MM.1S (cell line): ENCODE results near the gene EXOSC9.

Experiments
- DNase-seq: peaks from one replicate; pipeline ENCODE4 v3.0.0-alpha.2; 2015
- H2AFZ ChIP-seq: fragments of 300-600 bp; sonication (generic); 2 replicates; pipeline ENCODE4 v1.6.0; 2016; ENCODE audit warnings: antibody characterized with exemption, low read length
- H3F3A ChIP-seq: fragments of 300-600 bp; sonication (generic); 2 replicates; pipeline ENCODE4 v1.6.1; 2016; ENCODE audit warnings: mild to moderate bottlenecking, antibody characterized with exemption, low read length, moderate library complexity, mixed read lengths; ENCODE audit not compliant: insufficient read depth
- H3K27ac ChIP-seq: fragments of 300-600 bp; sonication (generic); 2 replicates; pipeline ENCODE4 v1.5.1; 2016; ENCODE audit warnings: mild to moderate bottlenecking, low read length
- H3K27me3 ChIP-seq: fragments of 300-600 bp; sonication (generic); replicated peaks from 2 replicates; pipeline ENCODE4 v1.6.0; 2016; ENCODE audit warnings: low read length; ENCODE audit not compliant: insufficient read depth
- H3K36me3 ChIP-seq: fragments of 300-600 bp; sonication (generic); replicated peaks from 2 replicates; pipeline ENCODE4 v1.6.1; 2016; ENCODE audit warnings: mild to moderate bottlenecking, low read length, mixed read lengths; ENCODE audit not compliant: insufficient read depth
- H3K4me1 ChIP-seq: fragments of 300-600 bp; sonication (generic); 2 replicates; pipeline ENCODE4 v1.6.1; 2016; ENCODE audit warnings: low read length, mixed read lengths
- H3K4me2 ChIP-seq: fragments of 300-600 bp; sonication (generic); 2 replicates; pipeline ENCODE4 v1.6.0; 2016; ENCODE audit warnings: low read depth, low read length
- H3K4me3 ChIP-seq: fragments of 300-600 bp; sonication (generic); 2 replicates; pipeline ENCODE4 v1.5.1; 2016; ENCODE audit warnings: low read length, mixed read lengths
- H3K79me2 ChIP-seq: fragments of 300-600 bp; sonication (generic); 2 replicates; pipeline ENCODE4 v1.6.1; 2016; ENCODE audit warnings: mixed run types, low read length, mixed read lengths
- H3K9ac ChIP-seq: fragments of 300-600 bp; sonication (generic); 2 replicates; pipeline ENCODE4 v1.6.1; 2016; ENCODE audit warnings: low read length, mixed read lengths
- H3K9me2 ChIP-seq: fragments of 300-600 bp; sonication (generic); replicated peaks from 2 replicates; pipeline ENCODE4 v1.6.1; 2016; ENCODE audit warnings: mild to moderate bottlenecking, low read length, mixed read lengths; ENCODE audit not compliant: insufficient read depth
- H3K9me3 ChIP-seq: fragments of 300-600 bp; sonication (generic); replicated peaks from 2 replicates; pipeline ENCODE4 v1.6.1; 2016; ENCODE audit warnings: mild to moderate bottlenecking, low read length, mixed read lengths; ENCODE audit not compliant: insufficient read depth
- H4K20me1 ChIP-seq: fragments of 300-600 bp; sonication (generic); 2 replicates; pipeline ENCODE4 v1.6.1; 2016; ENCODE audit warnings: mild to moderate bottlenecking, low read length, moderate library complexity, mixed read lengths; ENCODE audit not compliant: insufficient read depth
- CTCF ChIP-seq: fragments of 300-600 bp; sonication (generic); IDR thresholded peaks from 2 replicates; pipeline ENCODE4 v1.5.1; 2016; ENCODE audit warnings: antibody characterized with exemption, low read length, mixed read lengths
- EZH2 ChIP-seq: fragments of 300-600 bp; sonication (generic); optimal IDR thresholded peaks from 2 replicates; pipeline ENCODE3; 2017; ENCODE audit warnings: low read depth, mild to moderate bottlenecking, antibody characterized with exemption, low read length, mixed read lengths
- EZH2phosphoT487 ChIP-seq: fragments of 300-600 bp; sonication (generic); IDR thresholded peaks from 2 replicates; pipeline ENCODE4 v1.6.1; 2018; ENCODE audit warnings: antibody characterized with exemption, low read length

Gene EXOSC9

DNA sequence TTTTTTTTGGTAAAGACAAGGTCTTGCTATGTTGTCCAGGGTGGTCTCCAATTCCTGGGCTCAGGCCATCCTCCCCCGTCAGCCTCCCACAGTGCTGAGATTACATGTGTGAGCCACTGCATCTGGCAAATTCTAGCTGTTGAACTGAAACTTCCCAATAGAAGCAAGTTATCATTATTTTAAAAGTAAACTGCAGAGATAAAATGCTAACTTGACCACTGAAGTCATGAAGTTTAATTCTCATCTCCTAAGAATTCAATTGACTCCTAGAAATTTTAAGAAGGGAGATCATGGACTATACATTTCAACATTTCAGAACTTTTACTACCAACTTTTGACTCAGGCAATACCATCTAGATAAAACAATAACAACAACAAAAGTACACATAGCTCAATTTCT, 11.7 kb upstream of the EXOSC9 start:
- Histone ChIP-seq H3K4me3 (no peak overlapping the region), H3K4me1 (no peaks in the 10 kb centered on the region), H3F3A (no peaks in the 10 kb centered on the region), H3K9me3 (no peaks in the 10 kb centered on the region), H3K4me2 (no peak overlapping the region), H3K27me3 (no peaks in the 10 kb centered on the region), H2AFZ (no peak overlapping the region), H3K36me3 (no peaks in the 10 kb centered on the region), H3K9me2 (no peaks in the 10 kb centered on the region), H3K79me2 (no peaks in the 10 kb centered on the region), H3K9ac (no peak overlapping the region), H3K27ac (no peak overlapping the region), H4K20me1 (no peaks in the 10 kb centered on the region)
- no peak for TF ChIP-seq EZH2
- TF ChIP-seq EZH2phosphoT487 = no peak
- no peak for TF ChIP-seq CTCF
- no peak for DNase-seq

DNA sequence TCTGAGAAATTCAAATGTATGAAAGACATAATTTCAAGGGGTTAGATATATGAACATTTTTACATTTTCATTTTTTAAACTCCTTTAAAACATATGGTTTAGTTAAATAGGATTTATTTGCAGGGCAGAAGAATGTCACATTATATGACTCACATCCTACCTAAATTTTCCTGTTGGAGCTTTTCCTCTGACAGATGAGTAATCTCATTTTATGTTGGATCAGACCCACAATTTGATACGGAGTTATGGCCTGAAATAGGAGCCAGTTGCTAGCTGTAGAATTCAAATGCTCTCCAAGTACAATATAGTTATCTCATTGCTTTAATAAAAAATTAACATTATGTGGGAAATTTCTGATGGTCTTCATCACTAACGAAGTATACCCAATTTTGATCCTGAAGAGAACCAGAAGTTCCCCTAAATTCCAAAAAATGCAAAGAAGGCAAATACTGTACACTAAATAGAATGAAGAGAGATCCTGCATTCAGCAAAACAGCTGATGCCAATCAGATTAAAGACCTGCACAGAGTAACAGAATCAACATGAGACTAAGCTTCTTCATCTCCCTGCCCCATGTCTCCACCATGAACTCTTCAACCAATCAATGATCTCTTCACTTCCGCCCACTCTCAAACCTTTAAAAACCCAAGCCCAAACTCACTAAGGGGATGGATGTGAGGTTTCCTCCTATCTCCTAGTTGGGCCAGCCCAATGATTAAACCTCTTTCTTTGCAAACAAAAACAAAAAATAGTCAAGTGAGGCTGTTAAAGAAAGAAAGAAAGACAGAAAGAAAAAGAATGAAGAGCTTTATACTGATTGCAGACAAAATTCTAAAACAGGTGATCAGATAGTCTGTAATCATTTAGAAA, 10.9 kb upstream of the EXOSC9 start:
- TF ChIP-seq CTCF (no peak), EZH2phosphoT487 (no peak), EZH2 (no peak)
- H3K27ac ChIP-seq = no peak overlapping the region
- H4K20me1 ChIP-seq = no peaks in the 10 kb centered on the region
- H3K27me3 ChIP-seq = no peaks in the 10 kb centered on the region
- no peaks in the 10 kb centered on the region for H3K4me1 ChIP-seq
- H3K36me3 ChIP-seq = no peaks in the 10 kb centered on the region
- no peaks in the 10 kb centered on the region for H3K9me2 ChIP-seq
- H2AFZ ChIP-seq = no peak overlapping the region
- no peak overlapping the region for H3K4me2 ChIP-seq
- no peaks in the 10 kb centered on the region for H3F3A ChIP-seq
- no peak overlapping the region for H3K9ac ChIP-seq
- no peaks in the 10 kb centered on the region for H3K79me2 ChIP-seq
- H3K9me3 ChIP-seq = no peaks in the 10 kb centered on the region
- no peak for DNase-seq
- H3K4me3 ChIP-seq = no peak overlapping the region

GRCh38 chr4:121790976-121791375, 10.1 kb upstream of the EXOSC9 start:
- no peak overlapping the region for H2AFZ ChIP-seq
- no peak overlapping the region for H3K27ac ChIP-seq
- no peaks in the 10 kb centered on the region for H3K36me3 ChIP-seq
- no peak overlapping the region for H3K9ac ChIP-seq
- no peaks in the 10 kb centered on the region for H3K9me3 ChIP-seq
- H3K4me2 ChIP-seq = no peak overlapping the region
- no peaks in the 10 kb centered on the region for H3K4me1 ChIP-seq
- no peak overlapping the region for H3K4me3 ChIP-seq
- H3K27me3 ChIP-seq = no peaks in the 10 kb centered on the region
- no peak for TF ChIP-seq EZH2phosphoT487
- TF ChIP-seq EZH2 = no peak
- TF ChIP-seq CTCF = no peak
- DNase-seq = no peak
- H3K79me2 ChIP-seq = no peaks in the 10 kb centered on the region
- H3K9me2 ChIP-seq = no peaks in the 10 kb centered on the region
- H3F3A ChIP-seq = no peaks in the 10 kb centered on the region
- H4K20me1 ChIP-seq = no peaks in the 10 kb centered on the region
